GM12892 (cell line): ENCODE data around the gene KRABD2.

Source experiments
- POLR2A ChIP-seq: IDR thresholded peaks from 2 replicates; pipeline ENCODE4 v1.6.1; 2011; ENCODE audit warnings: low read depth, low read length, control low read depth
- TAF1 ChIP-seq: IDR thresholded peaks from 2 replicates; pipeline ENCODE4 v1.6.1; 2011; ENCODE audit warnings: low read depth, mild to moderate bottlenecking, control low read depth, low read length, borderline replicate concordance

- TF ChIP-seq POLR2A (no peak), TAF1 (no peak)
Measured at GRCh38 chr17:8393470-8394231, 17.1 kb upstream of the KRABD2 start.
